ENCODE results near the gene FAM217B. TPM values are rescaled to one million over a fixed set of nuclear protein-coding genes. Genes with fewer than 3 reads are reported as not detected.

FAM217B gene
- polyA plus RNA-seq, 1 of the 3 experiments (the other 2 are of a cell fraction) = 3.0 TPM

- CTCF ChIA-PET = interaction anchor here (1.0 to 3.3 kb wide), 3 partner anchors 11 to 162 kb away, joined by 3 to 20 read pairs (median 3); partner anchors contain the start of gene SYCP2
- H3K27me3 ChIP-seq (ENCODE audit: insufficient read depth) = no peaks in the 10 kb centered on the region
- no peak overlapping the region for H3K27ac ChIP-seq (ENCODE audit: low read depth in 2 of 2, low read length in 1 of 2)
- POLR2A ChIA-PET = no interaction called here
- H2AFZ ChIP-seq (ENCODE audit: low read depth) = no peak overlapping the region
- H3K36me3 ChIP-seq (replicated peaks in 1 of 2; ENCODE audit: control insufficient read depth in 1 of 2, insufficient read depth in 2 of 2, low read length in 1 of 2) = peaks cover 27 to 48% of the 10 kb centered on the region in 2 experiments
- H3K9me3 ChIP-seq = no peaks in the 10 kb centered on the region
- no peaks in the 10 kb centered on the region for H4K20me1 ChIP-seq (ENCODE audit: insufficient read depth)
- peaks cover 0 to 8% of the 10 kb centered on the region in 2 experiments; a peak in 1 of 4 replicates for H3K4me1 ChIP-seq (ENCODE audit: control insufficient read depth in 1 of 2, insufficient read depth in 2 of 2, low read depth in 1 of 2, low read length in 1 of 2)
- DNase-seq = no peak
- H3K79me2 ChIP-seq (ENCODE audit: insufficient read depth) = peaks cover 20% of the 10 kb centered on the region
- no peak overlapping the region for H3K4me3 ChIP-seq (ENCODE audit: low read depth in 2 of 2, low read length in 1 of 2)
- no peak overlapping the region for H3K4me2 ChIP-seq
- H3K9ac ChIP-seq = no peak overlapping the region
- peaks cover 4% of the 10 kb centered on the region for H3F3A ChIP-seq (replicated peaks; ENCODE audit: insufficient read depth)
- TF ChIP-seq MAX (IDR thresholded peaks at IDR 0.05; ENCODE audit: low read depth) (no peak), POLR2AphosphoS5 (IDR thresholded peaks at IDR 0.05; ENCODE audit: low read depth, low read length) (no peak), FOXJ3 (CRISPR knock-in tag; IDR thresholded peaks at IDR 0.05) (no peak), TCF12 (IDR thresholded peaks at IDR 0.05) (no peak), MXI1 (IDR thresholded peaks at IDR 0.05; ENCODE audit: low read depth, low read length) (no peak), GATA2 (CRISPR knock-in tag; IDR thresholded peaks at IDR 0.05) (no peak), ELF1 (IDR thresholded peaks at IDR 0.05) (no peak), IRF3 (IDR thresholded peaks at IDR 0.05; ENCODE audit: low read depth, low read length) (no peak), TAF1 (IDR thresholded peaks at IDR 0.05; ENCODE audit: borderline replicate concordance, low read depth, low read length) (no peak), GABPA (IDR thresholded peaks at IDR 0.05; ENCODE audit: low read depth) (no peak), RAD21 (IDR thresholded peaks at IDR 0.05; ENCODE audit: low read length) (no peak), CHD2 (IDR thresholded peaks at IDR 0.05; ENCODE audit: low read length, partially characterized antibody) (no peak), FOXM1 (IDR thresholded peaks at IDR 0.05; ENCODE audit: low read depth) (no peak), JUND (IDR thresholded peaks at IDR 0.05) (no peak), RCOR1 (IDR thresholded peaks at IDR 0.05; ENCODE audit: low read length) (no peak), MEF2A (IDR thresholded peaks at IDR 0.05; ENCODE audit: borderline replicate concordance, low read depth) (no peak), SIN3A (IDR thresholded peaks at IDR 0.05; ENCODE audit: borderline replicate concordance, low read depth, low read length) (no peak), RFX5 (IDR thresholded peaks at IDR 0.05; ENCODE audit: low read length) (no peak), NFIC (IDR thresholded peaks at IDR 0.05; ENCODE audit: borderline replicate concordance) (no peak)
- WGBS (ENCODE audit: low lambda C conversion rate) = 94% methylated on average over 3 of the region's 3 CpGs
- H3K9me2 ChIP-seq = no peaks in the 10 kb centered on the region
Observed at GRCh38 chr20:59945175-59945574, 5.0 kb downstream of the FAM217B start.

- Histone ChIP-seq H3K79me2 (ENCODE audit: insufficient read depth) (peaks cover 20% of the 10 kb centered on the region), H3K36me3 (replicated peaks in 1 of 2; ENCODE audit: control insufficient read depth in 1 of 2, insufficient read depth in 2 of 2, low read length in 1 of 2) (peaks cover 27 to 48% of the 10 kb centered on the region in 2 experiments), H3K27ac (ENCODE audit: low read depth in 2 of 2, low read length in 1 of 2) (no peak overlapping the region), H3K9me2 (no peaks in the 10 kb centered on the region), H3K4me3 (ENCODE audit: low read depth in 2 of 2, low read length in 1 of 2) (no peak overlapping the region), H4K20me1 (ENCODE audit: insufficient read depth) (no peaks in the 10 kb centered on the region), H2AFZ (ENCODE audit: low read depth) (no peak overlapping the region), H3F3A (replicated peaks; ENCODE audit: insufficient read depth) (no peaks in the 10 kb centered on the region), H3K27me3 (ENCODE audit: insufficient read depth) (no peaks in the 10 kb centered on the region), H3K4me1 (ENCODE audit: control insufficient read depth in 1 of 2, insufficient read depth in 2 of 2, low read depth in 1 of 2, low read length in 1 of 2) (peaks cover 0 to 8% of the 10 kb centered on the region in 2 experiments; a peak in 1 of 4 replicates), H3K4me2 (no peak overlapping the region), H3K9me3 (no peaks in the 10 kb centered on the region), H3K9ac (no peak overlapping the region)
- CTCF ChIA-PET = interaction anchor here (1.1 to 3.3 kb wide), 2 partner anchors 11 to 162 kb away, joined by 3 to 20 read pairs; partner anchors contain the start of gene SYCP2
- POLR2A ChIA-PET = no interaction called here
- no peak for DNase-seq
- 97% methylated on average over 2 of the region's 2 CpGs for WGBS (ENCODE audit: low lambda C conversion rate)
- no peak for TF ChIP-seq RFX5 (IDR thresholded peaks at IDR 0.05; ENCODE audit: low read length)
- no peak for TF ChIP-seq TEAD4 (IDR thresholded peaks at IDR 0.05; ENCODE audit: borderline replicate concordance, insufficient read depth)
- TF ChIP-seq EZH2phosphoT487 (IDR thresholded peaks at IDR 0.05; ENCODE audit: borderline replicate concordance, low read depth) = no peak
- no peak for TF ChIP-seq USF1 (IDR thresholded peaks at IDR 0.05; ENCODE audit: borderline replicate concordance, low read depth)
- no peak for TF ChIP-seq NRF1 (IDR thresholded peaks at IDR 0.05; ENCODE audit: low read depth, low read length)
- TF ChIP-seq RXRA (IDR thresholded peaks at IDR 0.05; ENCODE audit: borderline replicate concordance, low read depth) = no peak
- TF ChIP-seq SIN3A (IDR thresholded peaks at IDR 0.05; ENCODE audit: borderline replicate concordance, low read depth, low read length) = no peak
- TF ChIP-seq USF2 (IDR thresholded peaks at IDR 0.05; ENCODE audit: borderline replicate concordance, low read depth, low read length) = no peak
- no peak for TF ChIP-seq RAD21 (IDR thresholded peaks at IDR 0.05; ENCODE audit: low read length)
- TF ChIP-seq POLR2AphosphoS5 (IDR thresholded peaks at IDR 0.05; ENCODE audit: low read depth, low read length) = no peak
- no peak for TF ChIP-seq ZBTB33 (IDR thresholded peaks at IDR 0.05; ENCODE audit: borderline replicate concordance, low read depth)
- no peak for TF ChIP-seq FOXM1 (IDR thresholded peaks at IDR 0.05; ENCODE audit: low read depth)
Observed at GRCh38 chr20:59945731-59946130, 5.5 kb downstream of the FAM217B start.

Measured in SK-N-SH (cell line).